Chondrocyte (in vitro differentiated cells): Measurements from ENCODE around the gene NOVA1. TPM values are rescaled to one million over a fixed set of nuclear protein-coding genes. Genes with fewer than 3 reads are reported as not detected.

Experiments
- DNase-seq: peaks from one replicate; pipeline ENCODE4 v3.0.0; 2021; ENCODE audit warnings: mixed read lengths, low spot score
- H3K27ac Mint-ChIP-seq: one replicate; pipeline ENCODE4 v1.8.0; 2021; ENCODE audit warnings: mild to moderate bottlenecking, moderate library complexity, mixed read lengths; ENCODE audit not compliant: unreplicated experiment
- H3K27me3 Mint-ChIP-seq: 2 replicates; pipeline ENCODE4 v1.8.0; 2021; ENCODE audit warnings: low read depth, mixed read lengths
- H3K36me3 Mint-ChIP-seq: 2 replicates; pipeline ENCODE4 v1.8.0; 2021; ENCODE audit warnings: low read depth, mixed read lengths
- H3K4me1 Mint-ChIP-seq: 2 replicates; pipeline ENCODE4 v1.8.0; 2021; ENCODE audit warnings: low read depth, mild to moderate bottlenecking, mixed read lengths
- H3K4me3 Mint-ChIP-seq: one replicate; pipeline ENCODE4 v1.8.0; 2021; ENCODE audit warnings: mild to moderate bottlenecking, moderate library complexity, mixed read lengths; ENCODE audit not compliant: unreplicated experiment
- H3K9me3 Mint-ChIP-seq: 2 replicates; pipeline ENCODE4 v1.8.0; 2021; ENCODE audit warnings: low read depth, mixed read lengths
- total RNA-seq: library from RNA; stranded (reverse); gene quantifications from 3 replicates; pipeline ENCODE4 v1.2.1, GENCODE V29; 2021
- TF ChIP-seq, protein P1 (sequence below): fragments of 200-600 bp; sonication (generic); IDR thresholded peaks from 2 replicates; pipeline ENCODE4 v1.5.0; 2021; ENCODE audit warnings: antibody characterized with exemption, mild to moderate bottlenecking, moderate library complexity

Gene NOVA1
- total RNA-seq, 1 donor from 2014 or later = 0.97 TPM

DNA sequence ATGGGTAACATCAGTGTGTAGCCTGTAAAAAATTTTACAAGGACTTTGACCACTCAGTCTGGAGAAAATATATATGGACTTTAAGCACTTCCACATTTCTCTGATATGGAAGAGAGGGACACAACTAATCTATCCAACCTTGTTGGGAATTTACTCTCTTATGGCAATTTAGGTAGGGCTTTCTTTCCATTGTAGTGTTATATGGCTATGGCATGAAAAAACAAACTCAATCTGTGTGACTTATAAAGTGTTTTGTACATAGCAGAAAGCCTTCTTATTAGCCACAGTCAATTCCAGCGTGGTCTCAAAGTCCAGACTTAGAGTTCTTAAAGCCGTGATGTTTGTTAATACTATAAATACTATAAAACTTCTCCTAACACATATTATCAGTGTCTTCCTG lies 98.3 kb downstream of the NOVA1 start:
- Mint-ChIP-seq H3K27ac (no peak overlapping the region), H3K36me3 (no peaks in the 10 kb centered on the region), H3K27me3 (no peaks in the 10 kb centered on the region), H3K4me1 (no peaks in the 10 kb centered on the region), H3K4me3 (no peak overlapping the region), H3K9me3 (peaks cover 4% of the 10 kb centered on the region)
- TF ChIP-seq, protein P1, sequence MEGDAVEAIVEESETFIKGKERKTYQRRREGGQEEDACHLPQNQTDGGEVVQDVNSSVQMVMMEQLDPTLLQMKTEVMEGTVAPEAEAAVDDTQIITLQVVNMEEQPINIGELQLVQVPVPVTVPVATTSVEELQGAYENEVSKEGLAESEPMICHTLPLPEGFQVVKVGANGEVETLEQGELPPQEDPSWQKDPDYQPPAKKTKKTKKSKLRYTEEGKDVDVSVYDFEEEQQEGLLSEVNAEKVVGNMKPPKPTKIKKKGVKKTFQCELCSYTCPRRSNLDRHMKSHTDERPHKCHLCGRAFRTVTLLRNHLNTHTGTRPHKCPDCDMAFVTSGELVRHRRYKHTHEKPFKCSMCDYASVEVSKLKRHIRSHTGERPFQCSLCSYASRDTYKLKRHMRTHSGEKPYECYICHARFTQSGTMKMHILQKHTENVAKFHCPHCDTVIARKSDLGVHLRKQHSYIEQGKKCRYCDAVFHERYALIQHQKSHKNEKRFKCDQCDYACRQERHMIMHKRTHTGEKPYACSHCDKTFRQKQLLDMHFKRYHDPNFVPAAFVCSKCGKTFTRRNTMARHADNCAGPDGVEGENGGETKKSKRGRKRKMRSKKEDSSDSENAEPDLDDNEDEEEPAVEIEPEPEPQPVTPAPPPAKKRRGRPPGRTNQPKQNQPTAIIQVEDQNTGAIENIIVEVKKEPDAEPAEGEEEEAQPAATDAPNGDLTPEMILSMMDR = no peak
- DNase-seq = no peak

DNA sequence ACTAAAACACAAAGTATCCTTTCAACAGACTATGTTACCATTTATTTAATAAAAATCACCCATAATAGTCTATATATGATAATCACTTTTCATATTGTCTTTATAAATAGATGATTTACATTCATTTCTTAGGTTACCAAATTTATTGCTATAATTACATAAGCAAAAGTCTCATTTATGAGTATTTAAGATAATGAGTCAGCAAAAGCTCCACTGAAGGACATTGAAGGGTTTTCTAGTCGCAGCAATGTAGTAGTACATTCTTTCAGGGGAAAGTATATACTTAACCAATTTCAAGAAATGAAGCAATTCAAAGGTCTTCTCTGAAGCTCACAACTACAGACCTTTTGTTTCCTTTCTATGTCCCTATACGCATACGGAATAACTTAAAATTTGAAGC lies 110.9 kb downstream of the NOVA1 start:
- TF ChIP-seq, protein P1 = no peak

DNA sequence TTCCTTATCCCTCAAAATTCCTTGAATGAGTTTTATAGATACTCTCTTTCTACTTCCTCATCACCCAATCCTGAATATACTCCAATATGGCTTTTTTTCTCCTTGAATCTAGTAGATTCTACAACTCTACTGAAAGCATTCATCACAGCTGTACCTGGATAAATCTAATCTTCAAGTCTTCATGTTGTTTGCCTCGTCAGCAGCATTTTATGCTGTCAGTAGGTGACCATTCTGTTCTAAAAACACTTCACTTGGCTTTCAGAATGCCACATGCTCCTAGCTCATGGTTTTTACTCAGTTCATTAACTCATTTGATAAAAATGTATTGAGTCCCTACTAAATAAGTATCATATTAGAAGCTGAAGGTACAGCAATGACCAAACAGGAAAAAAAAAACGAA lies 113.3 kb downstream of the NOVA1 start:
- H3K36me3 Mint-ChIP-seq = no peaks in the 10 kb centered on the region
- peaks cover 3% of the 10 kb centered on the region for H3K9me3 Mint-ChIP-seq
- no peaks in the 10 kb centered on the region for H3K4me1 Mint-ChIP-seq
- TF ChIP-seq, protein P1 = no peak
- H3K4me3 Mint-ChIP-seq = no peak overlapping the region
- H3K27me3 Mint-ChIP-seq = no peaks in the 10 kb centered on the region
- no peak overlapping the region for H3K27ac Mint-ChIP-seq
- DNase-seq = no peak

More for the DNA sequence above, 110.9 kb downstream of the NOVA1 start:
- peaks cover 3% of the 10 kb centered on the region for H3K9me3 Mint-ChIP-seq
- no peaks in the 10 kb centered on the region for H3K36me3 Mint-ChIP-seq
- no peak overlapping the region for H3K27ac Mint-ChIP-seq
- H3K4me1 Mint-ChIP-seq = no peaks in the 10 kb centered on the region
- no peak overlapping the region for H3K4me3 Mint-ChIP-seq
- no peak for DNase-seq
- no peaks in the 10 kb centered on the region for H3K27me3 Mint-ChIP-seq

DNA sequence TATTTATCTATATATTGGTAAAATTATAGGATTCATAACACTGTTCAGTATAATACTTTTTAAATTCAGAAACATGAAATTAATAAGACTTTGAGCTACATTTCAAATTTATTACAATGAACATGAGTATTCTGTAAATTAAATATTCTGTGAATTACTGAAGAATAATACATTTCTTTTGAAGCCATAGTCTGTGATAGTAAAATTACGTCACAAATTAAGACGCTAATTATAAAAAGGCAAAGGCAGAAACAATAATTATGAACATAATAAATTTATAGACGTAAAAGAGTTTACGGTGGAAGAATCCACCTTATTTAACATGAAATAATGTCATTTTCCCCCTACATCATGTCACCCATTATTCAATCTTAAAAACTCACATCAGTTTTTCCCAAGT lies 118.9 kb downstream of the NOVA1 start:
- H3K4me1 Mint-ChIP-seq = no peaks in the 10 kb centered on the region
- H3K9me3 Mint-ChIP-seq = no peaks in the 10 kb centered on the region
- H3K4me3 Mint-ChIP-seq = no peak overlapping the region
- no peak overlapping the region for H3K27ac Mint-ChIP-seq
- no peaks in the 10 kb centered on the region for H3K27me3 Mint-ChIP-seq
- H3K36me3 Mint-ChIP-seq = no peaks in the 10 kb centered on the region
- TF ChIP-seq, protein P1 = no peak
- DNase-seq = no peak

- H3K4me1 Mint-ChIP-seq = no peaks in the 10 kb centered on the region
- H3K4me3 Mint-ChIP-seq = no peak overlapping the region
- no peaks in the 10 kb centered on the region for H3K36me3 Mint-ChIP-seq
- TF ChIP-seq, protein P1 = no peak
- H3K9me3 Mint-ChIP-seq = peaks cover 13% of the 10 kb centered on the region
- no peak for DNase-seq
- no peaks in the 10 kb centered on the region for H3K27me3 Mint-ChIP-seq
- no peak overlapping the region for H3K27ac Mint-ChIP-seq
Observed at GRCh38 chr14:26466862-26467261, 131.0 kb downstream of the NOVA1 start.
